H1 (cell line): ENCODE results near the gene RHOU. TPM values are rescaled to one million over a fixed set of nuclear protein-coding genes. Genes with fewer than 3 reads are reported as not detected.

ENCODE experiments used
- CTCF ChIA-PET: fragments of 300-600 bp; sonication (Branson Sonifier 250); formaldehyde crosslinking; loops from one replicate; lab custom pipeline; 2021; ENCODE audit not compliant: partially characterized antibody; lab: Charles Lee
- POLR2A ChIA-PET: fragments of 300-600 bp; sonication (Branson Sonifier 250); formaldehyde crosslinking; loops from one replicate; lab custom pipeline; 2021; ENCODE audit warnings: inconsistent platforms; ENCODE audit not compliant: partially characterized antibody; lab: Charles Lee
- DNase-seq, 2 experiments: peaks; one replicate each; pipeline versions ENCODE4 v3.0.0 to v3.0.0-alpha.2; 2010 to 2022; ENCODE audit warnings: low spot score in 2 of 2, low read depth in 1 of 2, mixed read lengths in 1 of 2
- FAIRE-seq: peaks from 2 replicates; lab custom pipeline; 2011; peaks lifted over from hg19 to GRCh38; lab: Jason Lieb, UNC
- H2AFZ ChIP-seq: 2 replicates; pipeline ENCODE4 v1.8.1; 2012; ENCODE audit warnings: low read length, inconsistent platforms
- H2AK5ac ChIP-seq: 2 replicates; pipeline ENCODE4 v1.6.1; 2013; ENCODE audit warnings: low read depth, low read length
- H2BK120ac ChIP-seq: replicated peaks from 2 replicates; pipeline ENCODE3; 2013; ENCODE audit warnings: low read depth, low read length, inconsistent platforms
- H2BK12ac ChIP-seq: 2 replicates; pipeline ENCODE4 v1.6.1; 2013; ENCODE audit warnings: low read depth, low read length
- H2BK15ac ChIP-seq: 2 replicates; pipeline ENCODE4 v1.6.1; 2013; ENCODE audit warnings: low read length
- H2BK20ac ChIP-seq: 2 replicates; pipeline ENCODE4 v1.6.1; 2013; ENCODE audit warnings: low read length
- H2BK5ac ChIP-seq: 2 replicates; pipeline ENCODE4 v1.6.1; 2013; ENCODE audit warnings: low read depth, low read length
- H3K14ac ChIP-seq: 2 replicates; pipeline ENCODE4 v1.6.1; 2013; ENCODE audit warnings: inconsistent platforms; ENCODE audit not compliant: insufficient read length
- H3K18ac ChIP-seq: 2 replicates; pipeline ENCODE4 v1.6.1; 2013; ENCODE audit warnings: low read length; ENCODE audit errors: extremely low read depth
- H3K23ac ChIP-seq: 2 replicates; pipeline ENCODE4 v1.6.1; 2013; ENCODE audit warnings: inconsistent platforms; ENCODE audit not compliant: insufficient read length
- H3K23me2 ChIP-seq: 2 replicates; pipeline ENCODE4 v1.6.1; 2013; ENCODE audit warnings: low read depth, low read length
- H3K27ac ChIP-seq: 2 replicates; pipeline ENCODE4 v1.6.1; 2011; ENCODE audit warnings: low read depth, low read length, inconsistent platforms
- H3K27me3 ChIP-seq, 4 experiments: replicated peaks in 1 of 4; 1 replicate in 1 of 4; 2 replicates in 3 of 4; pipeline versions ENCODE4 v1.6.1 to v1.8.1; 2011 to 2013; ENCODE audit warnings: low read length in 3 of 4, mild to moderate bottlenecking in 3 of 4, inconsistent platforms in 2 of 4, mixed read lengths in 2 of 4, moderate library complexity in 1 of 4; ENCODE audit not compliant: control insufficient read depth in 3 of 4, insufficient read depth in 3 of 4; ENCODE audit errors: extremely low read depth in 1 of 4
- H3K36me3 ChIP-seq, 4 experiments: 2 replicates each; pipeline versions ENCODE4 v1.6.1 to v1.8.1; 2011 to 2013; ENCODE audit warnings: mild to moderate bottlenecking in 4 of 4, low read length in 3 of 4, moderate library complexity in 2 of 4, control low read depth in 1 of 4, inconsistent platforms in 1 of 4; ENCODE audit not compliant: insufficient read depth in 4 of 4, control insufficient read depth in 2 of 4
- H3K4ac ChIP-seq: replicated peaks from 2 replicates; pipeline ENCODE3; 2013; ENCODE audit warnings: low read length, low read depth, mixed read lengths, inconsistent platforms; ENCODE audit not compliant: insufficient read length
- H3K4me1 ChIP-seq, 4 experiments: replicated peaks in 1 of 4; 1 replicate in 1 of 4; 2 replicates in 3 of 4; pipeline versions ENCODE4 v1.6.1 to v1.8.1; 2011 to 2013; ENCODE audit warnings: low read length in 3 of 4, inconsistent platforms in 2 of 4, mixed read lengths in 1 of 4; ENCODE audit not compliant: insufficient read depth in 4 of 4, control insufficient read depth in 3 of 4
- H3K4me2 ChIP-seq, 2 experiments: 2 replicates each; pipeline versions ENCODE4 v1.6.1 to v1.8.1; 2011 to 2013; ENCODE audit warnings: low read depth in 2 of 2, low read length in 2 of 2, control low read depth in 1 of 2, inconsistent platforms in 1 of 2, mild to moderate bottlenecking in 1 of 2; ENCODE audit not compliant: insufficient read depth in 1 of 2
- H3K4me3 ChIP-seq, 4 experiments: fragments of 200-600, 300-600 bp in 1 of 4; sonication (generic), shearing (Covaris generic), sonication (Bioruptor Twin) in 1 of 4; 2 replicates each; pipeline versions ENCODE4 v1.5.1 to v1.8.1; 2011 to 2016; ENCODE audit warnings: low read length in 4 of 4, low read depth in 3 of 4, control low read depth in 2 of 4, inconsistent platforms in 2 of 4, mild to moderate bottlenecking in 2 of 4, mixed read lengths in 1 of 4, moderate library complexity in 1 of 4; ENCODE audit not compliant: insufficient read depth in 2 of 4; ENCODE audit errors: extremely low read depth in 1 of 4
- H3K56ac ChIP-seq: replicated peaks from 2 replicates; pipeline ENCODE3; 2013; ENCODE audit warnings: low read depth, mild to moderate bottlenecking, mixed read lengths, low read length, inconsistent platforms; ENCODE audit not compliant: insufficient read length
- H3K79me1 ChIP-seq: 2 replicates; pipeline ENCODE4 v1.6.1; 2013; ENCODE audit warnings: low read depth, low read length, control low read depth
- H3K79me2 ChIP-seq, 2 experiments: 2 replicates each; pipeline versions ENCODE4 v1.6.1 to v1.8.1; 2012 to 2013; ENCODE audit warnings: low read length in 2 of 2, mild to moderate bottlenecking in 2 of 2, inconsistent platforms in 1 of 2; ENCODE audit not compliant: insufficient read depth in 2 of 2, control insufficient read depth in 1 of 2
- H3K9ac ChIP-seq, 4 experiments: replicated peaks in 1 of 4; 1 replicate in 1 of 4; 2 replicates in 3 of 4; pipeline versions ENCODE4 v1.6.1 to v1.8.1; 2011 to 2013; ENCODE audit warnings: low read depth in 3 of 4, low read length in 3 of 4, control low read depth in 2 of 4, mild to moderate bottlenecking in 2 of 4, moderate library complexity in 2 of 4, inconsistent platforms in 1 of 4; ENCODE audit errors: extremely low read depth in 1 of 4
- H3K9me3 ChIP-seq, 2 experiments: 2 replicates each; pipeline versions ENCODE4 v1.6.1 to v1.8.1; 2012 to 2013; ENCODE audit warnings: mild to moderate bottlenecking in 2 of 2, moderate library complexity in 2 of 2, control low read depth in 1 of 2, inconsistent platforms in 1 of 2, low read depth in 1 of 2, low read length in 1 of 2, mixed read lengths in 1 of 2; ENCODE audit not compliant: insufficient read depth in 2 of 2
- H4K20me1 ChIP-seq, 2 experiments: replicated peaks in 1 of 2; 2 replicates each; pipeline versions ENCODE3 to v1.8.1; 2011 to 2013; ENCODE audit warnings: inconsistent platforms in 2 of 2, low read length in 2 of 2, mild to moderate bottlenecking in 1 of 2; ENCODE audit not compliant: insufficient read depth in 2 of 2, control insufficient read depth in 1 of 2
- H4K5ac ChIP-seq: 2 replicates; pipeline ENCODE4 v1.6.1; 2013; ENCODE audit warnings: low read length, low read depth, mixed read lengths, inconsistent platforms; ENCODE audit not compliant: insufficient read length
- H4K8ac ChIP-seq: 2 replicates; pipeline ENCODE4 v1.8.0; 2013; ENCODE audit warnings: mild to moderate bottlenecking, moderate library complexity, low read length, inconsistent platforms; ENCODE audit not compliant: insufficient read depth; ENCODE audit errors: extremely low read depth
- H4K91ac ChIP-seq: replicated peaks from 2 replicates; pipeline ENCODE3; 2013; ENCODE audit warnings: low read length, mixed read lengths, inconsistent platforms; ENCODE audit not compliant: insufficient read length
- POLR2AphosphoS5 ChIP-seq: IDR thresholded peaks from 2 replicates; pipeline ENCODE4 v1.6.1; 2011; ENCODE audit warnings: low read depth, low read length
- WGBS, 2 experiments: shearing (Covaris generic) in 1 of 2; methylation state at CpG; one replicate each; pipeline versions ENCODE4 v1.1.6 to v1.1.7; 2013 to 2015; ENCODE audit warnings: low lambda C conversion rate in 2 of 2, mixed read lengths in 2 of 2, inconsistent platforms in 1 of 2, low coverage in 1 of 2, missing lambda C conversion rate in 1 of 2; ENCODE audit not compliant: insufficient replicate concordance in 2 of 2, insufficient coverage in 1 of 2, insufficient read length in 1 of 2; ENCODE audit errors: extremely low coverage in 1 of 2, missing lambda C conversion rate in 1 of 2; 5-methylcytosine and 5-hydroxymethylcytosine counted together
- polyA plus RNA-seq, 7 experiments: library from polyadenylated mRNA; depleted of rRNA in 3 of 7; stranded (reverse) in 5 of 7; unstranded in 2 of 7; fragments of >200 nt in 5 of 7; fragments of 200-250 nt in 2 of 7; gene quantifications; 1 replicate in 5 of 7; 2 replicates in 1 of 7; 4 replicates in 1 of 7; pipeline versions ENCODE4 v1.2.1 to v1.2.3, GENCODE V29; 2011 to 2013; ENCODE audit warnings: missing spikeins in 2 of 7, mixed read lengths in 2 of 7
- total RNA-seq: library from RNA; stranded (reverse); fragmentation: NEBNext Ultra II Directional; extraction: Animal tissue kit (Norgen Biotek cat#: 25700); gene quantifications from 2 replicates; pipeline ENCODE4 v1.2.1, GENCODE V29; 2021

The RHOU gene
- total and polyA plus RNA-seq, 2 of the 8 experiments (the other 6 are each of a cell fraction or from before 2014, with no cell fraction given): 3.0 to 3.4 TPM

DNA sequence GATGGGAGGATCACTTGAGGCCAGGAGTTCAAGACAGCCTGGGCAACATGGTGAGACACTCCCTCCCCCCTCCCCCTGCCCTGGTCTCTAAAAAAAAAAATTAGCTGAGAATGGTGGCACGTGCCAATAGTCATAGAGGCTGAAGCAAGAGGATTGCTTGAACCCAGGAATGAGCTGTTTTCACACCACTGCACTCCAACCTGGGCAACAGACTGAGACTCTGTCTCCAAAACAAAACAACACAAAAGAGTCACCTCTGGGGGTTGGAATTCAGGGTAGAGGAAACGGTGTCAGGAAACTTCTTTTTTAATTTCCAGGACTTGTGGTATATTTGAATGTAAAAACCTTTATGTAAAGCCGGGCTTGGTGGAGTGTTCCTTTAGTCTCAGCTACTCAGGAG is 43.2 kb downstream of the RHOU start:
- Histone ChIP-seq H3K9ac (no peak overlapping the region), H2BK120ac (no peak overlapping the region), H3K4me3 (no peak overlapping the region), H3K27ac (no peak overlapping the region), H3K9me3 (peaks cover 0 to 3% of the 10 kb centered on the region in 2 experiments; a peak in 1 of 4 replicates), H4K8ac (no peak overlapping the region), H3K23ac (no peak overlapping the region), H3K4me2 (no peak overlapping the region), H2BK15ac (no peak overlapping the region), H3K27me3 (no peaks in the 10 kb centered on the region; a peak in 1 of 7 replicates), H4K5ac (no peak overlapping the region), H3K23me2 (peaks cover 12% of the 10 kb centered on the region; the same call in 1 of the 2 replicates), H3K14ac (no peak overlapping the region), H4K91ac (no peak overlapping the region), H2AK5ac (no peak overlapping the region), H2AFZ (no peak overlapping the region), H3K4ac (no peak overlapping the region), H3K79me2 (no peaks in the 10 kb centered on the region), H4K20me1 (peaks cover 0 to 12% of the 10 kb centered on the region in 2 experiments), H2BK20ac (no peak overlapping the region), H3K79me1 (peaks cover 6% of the 10 kb centered on the region; the same call in 1 of the 2 replicates), H3K36me3 (no peaks in the 10 kb centered on the region), H2BK5ac (no peak overlapping the region), H3K4me1 (no peaks in the 10 kb centered on the region), H2BK12ac (no peak overlapping the region), H3K56ac (no peak overlapping the region), H3K18ac (no peak overlapping the region)
- POLR2A ChIA-PET: interaction anchor here (0.6 kb wide), 1 partner anchor 13 kb away, joined by 3 read pairs; no protein-coding TSS in a partner anchor
- 72% methylated on average over 3 of the region's 3 CpGs; no CpG with 5 or more reads in 1 of the 2 experiments for WGBS, 2 experiments
- CTCF ChIA-PET: interaction anchor here (1.5 kb wide), 1 partner anchor 44 kb away, joined by 3 read pairs; no protein-coding TSS in a partner anchor
- FAIRE-seq: no peak
- no peak for DNase-seq
- no peak for TF ChIP-seq POLR2AphosphoS5
